ENCODE results near the gene TBC1D1. TPM values are rescaled to one million over a fixed set of nuclear protein-coding genes. Genes with fewer than 3 reads are reported as not detected.

Gene TBC1D1
- polyA plus RNA-seq, 1 donor from 2014 or later, result 23.2 TPM

- H4K20me1 ChIP-seq (ENCODE audit: insufficient read depth), result no peaks in the 10 kb centered on the region
- H3K9me3 ChIP-seq (ENCODE audit: low read length), result no peaks in the 10 kb centered on the region
- H3K27ac ChIP-seq (ENCODE audit: low read length), result no peak overlapping the region
- no peak overlapping the region for H3K4me2 ChIP-seq (ENCODE audit: low read length)
- H3K9ac ChIP-seq (ENCODE audit: low read length), result no peak overlapping the region
- no peaks in the 10 kb centered on the region for H3K9me2 ChIP-seq (ENCODE audit: insufficient read depth, low read length)
- no peak overlapping the region for H2AFZ ChIP-seq (ENCODE audit: low read depth, low read length)
- TF ChIP-seq EP300 (conservative IDR thresholded peaks at IDR 0.05; ENCODE audit: poor library complexity, severe bottlenecking) (no peak), TAF1 (IDR thresholded peaks at IDR 0.05; ENCODE audit: low read depth) (no peak), SMC3 (conservative IDR thresholded peaks at IDR 0.05; ENCODE audit: poor library complexity) (no peak), EZH2 (IDR thresholded peaks at IDR 0.05; ENCODE audit: borderline replicate concordance, insufficient read depth, low read length, poor library complexity, severe bottlenecking) (no peak), POLR2AphosphoS5 (IDR thresholded peaks at IDR 0.05) (no peak), CTCF (IDR thresholded peaks at IDR 0.05; ENCODE audit: poor library complexity, severe bottlenecking) (no peak), RAD21 (conservative IDR thresholded peaks at IDR 0.05) (no peak), MXI1 (conservative IDR thresholded peaks at IDR 0.05; ENCODE audit: poor library complexity, severe bottlenecking) (no peak), REST (IDR thresholded peaks at IDR 0.05; ENCODE audit: borderline replicate concordance) (no peak)
- H3K4me3 ChIP-seq (ENCODE audit: low read length), result no peak overlapping the region
- H3K27me3 ChIP-seq (ENCODE audit: insufficient read depth, low read depth, low read length), result no peaks in the 10 kb centered on the region
- H3K79me2 ChIP-seq (replicated peaks; ENCODE audit: insufficient read depth, low read length), result no peaks in the 10 kb centered on the region
- H3F3A ChIP-seq (ENCODE audit: insufficient read depth, low read length, poor library complexity, severe bottlenecking), result no peaks in the 10 kb centered on the region
- H3K36me3 ChIP-seq (ENCODE audit: insufficient read depth, low read length), result no peaks in the 10 kb centered on the region
Measured at GRCh38 chr4:37946503-37947179, 55.8 kb downstream of the TBC1D1 start.

GRCh38 chr4:37948542-37948941, 57.7 kb downstream of the TBC1D1 start:
- Histone ChIP-seq H3K9me2 (ENCODE audit: insufficient read depth, low read length) (no peaks in the 10 kb centered on the region), H3K27me3 (ENCODE audit: insufficient read depth, low read depth, low read length) (no peaks in the 10 kb centered on the region), H3K9ac (ENCODE audit: low read length) (no peak overlapping the region), H3K9me3 (ENCODE audit: low read length) (no peaks in the 10 kb centered on the region), H3K4me2 (ENCODE audit: low read length) (no peak overlapping the region), H3K36me3 (ENCODE audit: insufficient read depth, low read length) (no peaks in the 10 kb centered on the region), H3F3A (ENCODE audit: insufficient read depth, low read length, poor library complexity, severe bottlenecking) (no peaks in the 10 kb centered on the region), H3K79me2 (replicated peaks; ENCODE audit: insufficient read depth, low read length) (no peaks in the 10 kb centered on the region), H4K20me1 (ENCODE audit: insufficient read depth) (no peaks in the 10 kb centered on the region), H3K27ac (ENCODE audit: low read length) (no peak overlapping the region), H2AFZ (ENCODE audit: low read depth, low read length) (no peak overlapping the region), H3K4me3 (ENCODE audit: low read length) (no peak overlapping the region)
- TF ChIP-seq EZH2 (IDR thresholded peaks at IDR 0.05; ENCODE audit: borderline replicate concordance, insufficient read depth, low read length, poor library complexity, severe bottlenecking) (no peak), RAD21 (conservative IDR thresholded peaks at IDR 0.05) (no peak), POLR2AphosphoS5 (IDR thresholded peaks at IDR 0.05) (no peak), CTCF (IDR thresholded peaks at IDR 0.05; ENCODE audit: poor library complexity, severe bottlenecking) (no peak), REST (IDR thresholded peaks at IDR 0.05; ENCODE audit: borderline replicate concordance) (no peak), MXI1 (conservative IDR thresholded peaks at IDR 0.05; ENCODE audit: poor library complexity, severe bottlenecking) (no peak), SMC3 (conservative IDR thresholded peaks at IDR 0.05; ENCODE audit: poor library complexity) (no peak), TAF1 (IDR thresholded peaks at IDR 0.05; ENCODE audit: low read depth) (no peak), EP300 (conservative IDR thresholded peaks at IDR 0.05; ENCODE audit: poor library complexity, severe bottlenecking) (no peak)

All from neural cell (in vitro differentiated cells).